K562 (cell line): Measurements from ENCODE around the gene RAD50. TPM values are rescaled to one million over a fixed set of nuclear protein-coding genes. Genes with fewer than 3 reads are reported as not detected.
A peak's percentile ranks its signal among the peaks of the same experiment; 100 is the strongest.

Experiments used
- ATAC-seq: fragments of 200-7000 bp; cut with Tn5 transposase; 3 replicates; pipeline ENCODE4 v1.9.1; 2020; ENCODE audit warnings: moderate library complexity
- BruUV-seq: library from RNA; stranded (reverse); fragments of 400-500 nt; replicated peaks from 2 replicates; lab custom pipeline; 2021; lab: Mats Ljungman, UMichigan
- CTCF ChIA-PET: fragments of 300-600 bp; formaldehyde crosslinking; extraction: SDS; loops from one replicate; lab custom pipeline; 2021; ENCODE audit warnings: low intra/inter-chr PET ratio; lab: Yijun Ruan, JAX
- POLR2A ChIA-PET: fragments of 300-600, 350-650 bp; sonication (Branson Sonifier 250); formaldehyde crosslinking; extraction: SDS; loops from one replicate; lab custom pipeline; 2021; ENCODE audit warnings: antibody characterized with exemption, inconsistent platforms; lab: Yijun Ruan, JAX
- DNase-seq, 4 experiments: peaks; one replicate each; pipeline versions ENCODE4 v3.0.0 to v3.0.0-alpha.2; 2011 to 2018; ENCODE audit warnings: low spot score in 3 of 4, mixed read lengths in 3 of 4; ENCODE audit errors: extremely low read depth in 1 of 4
- FAIRE-seq: peaks from 2 replicates; lab custom pipeline; 2011; peaks lifted over from hg19 to GRCh38; lab: Jason Lieb, UNC
- H2AFZ ChIP-seq: 2 replicates; pipeline ENCODE4 v1.6.0; 2011; ENCODE audit warnings: low read depth, low read length, control low read depth, inconsistent platforms
- H3K27ac ChIP-seq: fragments of 200-600 bp; 3 replicates; pipeline ENCODE4 v1.8.0; 2011; ENCODE audit warnings: low read depth, mild to moderate bottlenecking, control low read depth, inconsistent platforms, low read length, moderate library complexity, mixed read lengths; ENCODE audit errors: extremely low read depth
- H3K27me3 ChIP-seq, 2 experiments: fragments of 300-600 bp in 1 of 2; 2 replicates in 1 of 2; 3 replicates in 1 of 2; pipeline versions ENCODE4 v1.6.0 to v1.8.0; 2011; ENCODE audit warnings: inconsistent platforms in 2 of 2, low read length in 2 of 2, mild to moderate bottlenecking in 1 of 2, mixed read lengths in 1 of 2, moderate library complexity in 1 of 2; ENCODE audit not compliant: control insufficient read depth in 2 of 2, insufficient read depth in 2 of 2
- H3K36me3 ChIP-seq: fragments of 300-600 bp; 3 replicates; pipeline ENCODE4 v1.8.0; 2011; ENCODE audit warnings: mild to moderate bottlenecking, low read length, inconsistent platforms; ENCODE audit not compliant: control insufficient read depth, insufficient read depth
- H3K4me1 ChIP-seq, 2 experiments: fragments of 200-600 bp in 1 of 2; replicated peaks in 1 of 2; 2 replicates in 1 of 2; 3 replicates in 1 of 2; pipeline versions ENCODE4 v1.5.1 to v1.8.0; 2011; ENCODE audit warnings: inconsistent platforms in 2 of 2, low read length in 2 of 2, mild to moderate bottlenecking in 1 of 2, mixed read lengths in 1 of 2, moderate library complexity in 1 of 2; ENCODE audit not compliant: control insufficient read depth in 2 of 2, insufficient read depth in 2 of 2
- H3K4me2 ChIP-seq: 2 replicates; pipeline ENCODE4 v1.6.1; 2011; ENCODE audit warnings: low read length, control low read depth, inconsistent platforms, mixed read lengths; ENCODE audit not compliant: insufficient read depth
- H3K4me3 ChIP-seq: fragments of 200-600 bp; sonication (generic), shearing (Covaris generic); 2 replicates; pipeline ENCODE4 v1.5.1; 2016; ENCODE audit warnings: control low read depth, inconsistent platforms
- H3K79me2 ChIP-seq: fragments of 200-600 bp; 3 replicates; pipeline ENCODE4 v1.8.0; 2011; ENCODE audit warnings: low read length, inconsistent platforms; ENCODE audit not compliant: control insufficient read depth, insufficient read depth
- H3K9ac ChIP-seq, 2 experiments: 2 replicates each; pipeline versions ENCODE4 v1.6.0 to v1.6.1; 2011; ENCODE audit warnings: low read depth in 2 of 2, low read length in 2 of 2, control low read depth in 1 of 2, inconsistent platforms in 1 of 2, mild to moderate bottlenecking in 1 of 2, mixed read lengths in 1 of 2; ENCODE audit not compliant: insufficient read depth in 1 of 2
- H3K9me1 ChIP-seq: one replicate; pipeline ENCODE4 v1.6.0; 2011; ENCODE audit warnings: inconsistent platforms, mild to moderate bottlenecking, low read length, moderate library complexity; ENCODE audit not compliant: control insufficient read depth, insufficient read depth
- H3K9me3 ChIP-seq: replicated peaks from 2 replicates; pipeline ENCODE4 v1.5.1; 2011; ENCODE audit warnings: low read depth, low read length, inconsistent platforms; ENCODE audit not compliant: control insufficient read depth, insufficient read depth
- H4K20me1 ChIP-seq: replicated peaks from 2 replicates; pipeline ENCODE4 v1.6.1; 2011; ENCODE audit warnings: low read length, inconsistent platforms, mixed read lengths; ENCODE audit not compliant: control insufficient read depth, insufficient read depth
- CTCF ChIP-seq, 3 experiments: IDR thresholded peaks in 2 of 3; conservative IDR thresholded peaks in 1 of 3; 2 replicates each; pipeline ENCODE4 v1.5.1; 2011 to 2012; ENCODE audit warnings: low read length in 3 of 3, mild to moderate bottlenecking in 3 of 3, control low read depth in 2 of 3, improper control_type of control experiment in 1 of 3, inconsistent platforms in 1 of 3, low read depth in 1 of 3, mixed read lengths in 1 of 3, moderate library complexity in 1 of 3; ENCODE audit not compliant: insufficient read depth in 2 of 3
- JUND ChIP-seq, 2 experiments: IDR thresholded peaks; 2 replicates in 1 of 2; 3 replicates in 1 of 2; pipeline ENCODE4 v1.6.1; 2011; ENCODE audit warnings: borderline replicate concordance in 2 of 2, low read depth in 2 of 2, low read length in 2 of 2, improper control_type of control experiment in 1 of 2, missing biosample characterization in 1 of 2, missing genetic modification characterization in 1 of 2, missing genetic modification reagents in 1 of 2
- KLF13 ChIP-seq: fragments of 450-650 bp; IDR thresholded peaks from 2 replicates; pipeline ENCODE4 v1.6.1; 2016; ENCODE audit warnings: missing genetic modification characterization, low read depth, mild to moderate bottlenecking, missing compliant biosample characterization, moderate library complexity, borderline replicate concordance
- MAFK ChIP-seq: IDR thresholded peaks from 2 replicates; pipeline ENCODE4 v1.6.1; 2011; ENCODE audit warnings: low read length, improper control_type of control experiment
- SRF ChIP-seq, 2 experiments: fragments of 250-450, 450-650 bp in 1 of 2; sonication (Bioruptor Pico) in 1 of 2; sonication (generic) in 1 of 2; formaldehyde crosslinking; IDR thresholded peaks; 2 replicates each; pipeline versions ENCODE4 v1.5.0 to v1.5.1; 2020 to 2022; ENCODE audit warnings: mild to moderate bottlenecking in 1 of 2, missing genetic modification reagents in 1 of 2
- TAF1 ChIP-seq: IDR thresholded peaks from 2 replicates; pipeline ENCODE4 v1.6.1; 2011; ENCODE audit warnings: mild to moderate bottlenecking, low read length, moderate library complexity; ENCODE audit not compliant: insufficient read depth, control insufficient read depth, severe bottlenecking; ENCODE audit errors: extremely low read depth
- TFE3 ChIP-seq: fragments of 450-650 bp; formaldehyde crosslinking; IDR thresholded peaks from 2 replicates; pipeline ENCODE4 v1.4.0; 2020; ENCODE audit warnings: mild to moderate bottlenecking, mixed read lengths
- WGBS: fragments of 100-300 bp; shearing (Covaris generic); methylation state at CpG from one replicate; pipeline ENCODE4 v1.1.6; 2016; ENCODE audit warnings: low coverage, mixed read lengths; ENCODE audit not compliant: insufficient coverage; ENCODE audit errors: missing lambda C conversion rate; 5-methylcytosine and 5-hydroxymethylcytosine counted together
- in situ Hi-C: fragments of 300-500 bp; cut with MboI; formaldehyde crosslinking; loops from 4 replicates; pipeline ENCODE4 v1.15.0; 2018; ENCODE audit warnings: inconsistent platforms, mixed read lengths
- intact Hi-C: fragments of 100-400 bp; cut with micrococcal nuclease; formaldehyde crosslinking; loops from 2 replicates; pipeline ENCODE4 v1.14.2; 2022
- polyA plus RNA-seq, 8 experiments: library from polyadenylated mRNA; depleted of rRNA in 4 of 8; stranded (reverse) in 5 of 8; unstranded in 3 of 8; fragments of >200 nt; fragmentation: Nextera tagmentation in 2 of 8; fragmentation: Illumina TruSeq in 1 of 8; extraction: Ambion mirVana in 2 of 8; extraction: Trizol in 1 of 8; gene quantifications; 2 replicates each; pipeline versions ENCODE4 v1.2.1 to v1.2.3, GENCODE V29; 2011 to 2014; ENCODE audit warnings: inconsistent platforms in 1 of 8, missing spikeins in 1 of 8
- total RNA-seq, 7 experiments: library from RNA; depleted of rRNA in 6 of 7; stranded (reverse); fragments of >200 nt in 6 of 7; fragmentation: Illumina TruSeq in 2 of 7; extraction: Trizol in 2 of 7; gene quantifications; 2 replicates each; pipeline versions ENCODE4 v1.2.1 to v1.2.3, GENCODE V29; 2011 to 2021; ENCODE audit warnings: low replicate concordance in 1 of 7

Gene RAD50
- total and polyA plus RNA-seq, 9 of the 15 experiments (the other 6 are each of a cell fraction or from before 2014, with no cell fraction given) = 15.3 to 74.2 (median 44.1) TPM

- TF ChIP-seq JUND (IDR thresholded peaks at IDR 0.05; ENCODE audit: borderline replicate concordance, low read depth, low read length) (no peak), JUND (tag; IDR thresholded peaks at IDR 0.05; ENCODE audit: borderline replicate concordance, low read depth, low read length) (peak; percentile 40; the same call in 1 of the 3 replicates), TAF1 (no peak), CTCF (IDR thresholded peaks at IDR 0.05 in 2 of 3, conservative IDR thresholded peaks at IDR 0.05 in 1 of 3; ENCODE audit: insufficient read depth in 2 of 3, low read depth in 1 of 3, low read length in 3 of 3) (peak in 1 of 3 experiments; percentile 8; a peak in 2 of 6 replicates), MAFK (peak; percentile 56), KLF13 (tag) (no peak)
These were observed 29.7 kb upstream of the RAD50 start (continued) for GRCh38 chr5:132526974-132527564.

GRCh38 chr5:132528021-132528420 is 28.8 kb upstream of the RAD50 start:
- H3K9ac ChIP-seq = no peak overlapping the region
- H4K20me1 ChIP-seq = no peaks in the 10 kb centered on the region
- no peaks in the 10 kb centered on the region for H3K79me2 ChIP-seq
- TF ChIP-seq TFE3 (CRISPR knock-in tag) = no peak
- peak in 1 of 2 experiments; percentile 29; a peak in 1 of 4 replicates for TF ChIP-seq SRF (CRISPR knock-in tag; IDR thresholded peaks at IDR 0.05)
- intact Hi-C loops = loop anchor here (5.0 kb wide), 2 partner anchors 64 to 124 kb away; no protein-coding TSS in a partner anchor
- WGBS = 46% methylated on average over 2 of the region's 2 CpGs
- FAIRE-seq (no peak), DNase-seq (no peak), ATAC-seq (no peak)
- no peaks in the 10 kb centered on the region for H3K9me3 ChIP-seq
- H3K27me3 ChIP-seq = no peaks in the 10 kb centered on the region
- peak overlapping the region; percentile 63 for H2AFZ ChIP-seq
- H3K4me2 ChIP-seq = no peak overlapping the region
- H3K4me3 ChIP-seq = no peak overlapping the region
- H3K36me3 ChIP-seq = no peaks in the 10 kb centered on the region
- CTCF ChIA-PET = no interaction called here
- in situ Hi-C loops = loop anchor here (5.0 kb wide), 1 partner anchor 344 kb away; the partner anchor contains the start of gene LEAP2
- BruUV-seq = no TSS peak
- peaks cover 4 to 26% of the 10 kb centered on the region in 2 experiments; a peak in 4 of 5 replicates for H3K4me1 ChIP-seq
- POLR2A ChIA-PET = interaction anchor here (2.2 kb wide), 1 partner anchor 8 kb away, joined by 7 read pairs; no protein-coding TSS in a partner anchor
- H3K27ac ChIP-seq = no peak overlapping the region; the same call in 2 of the 3 replicates
- no peaks in the 10 kb centered on the region for H3K9me1 ChIP-seq
